ENCODE data around the gene FXYD7. TPM values are rescaled to one million over a fixed set of nuclear protein-coding genes. Genes with fewer than 3 reads are reported as not detected.

The FXYD7 gene
- total and polyA plus RNA-seq, 2 of the 4 experiments (the other 2 are of a cell fraction) = 0.31 TPM; not detected in 1

GRCh38 chr19:35171730-35172129 is 28.7 kb downstream of the FXYD7 start:
- DNase-seq (no peak), ATAC-seq (ENCODE audit: low read depth) (no peak)
- Histone ChIP-seq H2BK15ac (ENCODE audit: low read depth, low read length) (no peak overlapping the region), H3K4me1 (ENCODE audit: control insufficient read depth, insufficient read depth, low read length) (no peaks in the 10 kb centered on the region), H2BK5ac (ENCODE audit: low read depth, low read length, poor library complexity, severe bottlenecking) (no peak overlapping the region), H4K8ac (ENCODE audit: low read depth in 2 of 2, low read length in 2 of 2) (no peak overlapping the region), H3K4me3 (ENCODE audit: insufficient read depth, low read depth, low read length) (no peak overlapping the region), H3K36me3 (ENCODE audit: control insufficient read depth, insufficient read depth, low read length) (peaks cover 11% of the 10 kb centered on the region), H4K91ac (ENCODE audit: insufficient read depth, low read depth, low read length) (no peak overlapping the region), H3K27me3 (ENCODE audit: control insufficient read depth, insufficient read depth, low read length) (no peaks in the 10 kb centered on the region), H2BK120ac (ENCODE audit: low read depth, low read length) (no peak overlapping the region), H4K20me1 (ENCODE audit: insufficient read depth, low read length) (no peaks in the 10 kb centered on the region), H3K4me2 (ENCODE audit: low read depth, low read length) (no peak overlapping the region), H3K27ac (ENCODE audit: insufficient read depth, low read length) (no peak overlapping the region), H3K14ac (replicated peaks; ENCODE audit: low read depth, low read length) (no peak overlapping the region), H3K9me1 (ENCODE audit: insufficient read depth, low read length) (no peaks in the 10 kb centered on the region), H3K79me1 (ENCODE audit: low read depth in 1 of 2, low read length in 2 of 2) (no peaks in the 10 kb centered on the region), H4K5ac (ENCODE audit: low read depth, low read length) (no peak overlapping the region), H3K56ac (ENCODE audit: extremely low read depth, insufficient read depth, low read length) (no peak overlapping the region), H3K9me3 (ENCODE audit: control insufficient read depth, insufficient read depth, low read length) (no peaks in the 10 kb centered on the region), H2AK9ac (replicated peaks; ENCODE audit: low read depth, low read length, poor library complexity) (no peak overlapping the region), H3K23ac (ENCODE audit: low read depth, low read length) (no peak overlapping the region), H3K4ac (ENCODE audit: low read depth, low read length) (no peak overlapping the region), H2AK5ac (ENCODE audit: low read depth, low read length) (no peak overlapping the region), H3K18ac (ENCODE audit: low read depth, low read length) (no peak overlapping the region), H2AFZ (replicated peaks; ENCODE audit: low read length, poor library complexity) (no peak overlapping the region), H3K9ac (ENCODE audit: low read depth, low read length) (no peak overlapping the region), H2BK20ac (ENCODE audit: low read depth, low read length) (no peak overlapping the region)
- BruUV-seq (replicated peaks) = no TSS peak
- in situ Hi-C loops (cut with MboI; ENCODE audit: low sequenced_read_pairs) = no loop called here
- intact Hi-C loops (cut with micrococcal nuclease) = no loop called here
- TF ChIP-seq POLR2A (IDR thresholded peaks at IDR 0.05; ENCODE audit: low read depth, low read length) (no peak), MAFK (IDR thresholded peaks at IDR 0.05; ENCODE audit: low read depth, low read length) (no peak), RFX5 (IDR thresholded peaks at IDR 0.05; ENCODE audit: low read depth, low read length) (no peak)
- no CpG with 5 or more reads among the region's 3 CpGs for WGBS, 2 experiments (ENCODE audit: extremely low coverage in 2 of 2, insufficient read length in 1 of 2)
- CTCF ChIA-PET = no interaction called here
- POLR2A ChIA-PET (ENCODE audit: unreplicated experiment) = no interaction called here
- dilution Hi-C loops (cut with HindIII; ENCODE audit: low sequenced_read_pairs, unreplicated experiment) = no loop called here
